Osteocyte (in vitro differentiated cells): Measurements from ENCODE around the gene ANK2. TPM values are rescaled to one million over a fixed set of nuclear protein-coding genes. Genes with fewer than 3 reads are reported as not detected.
A peak's percentile ranks its signal among the peaks of the same experiment; 100 is the strongest.

ENCODE experiments used
- DNase-seq: peaks from one replicate; pipeline ENCODE4 v3.0.0; 2021; ENCODE audit warnings: mixed read lengths; ENCODE audit not compliant: unreplicated experiment; ENCODE audit errors: extremely low spot score
- H3K27ac Mint-ChIP-seq: one replicate; pipeline ENCODE4 v1.8.0; 2021; ENCODE audit warnings: mild to moderate bottlenecking, mixed read lengths; ENCODE audit not compliant: unreplicated experiment
- H3K27me3 Mint-ChIP-seq: one replicate; pipeline ENCODE4 v1.8.0; 2021; ENCODE audit warnings: mixed read lengths; ENCODE audit not compliant: unreplicated experiment
- H3K36me3 Mint-ChIP-seq: one replicate; pipeline ENCODE4 v1.8.0; 2021; ENCODE audit warnings: mixed read lengths; ENCODE audit not compliant: unreplicated experiment
- H3K4me1 Mint-ChIP-seq: one replicate; pipeline ENCODE4 v1.8.0; 2021; ENCODE audit warnings: mixed read lengths; ENCODE audit not compliant: unreplicated experiment
- H3K4me3 Mint-ChIP-seq: one replicate; pipeline ENCODE4 v1.8.0; 2021; ENCODE audit warnings: mild to moderate bottlenecking, moderate library complexity, mixed read lengths; ENCODE audit not compliant: unreplicated experiment
- H3K9me3 Mint-ChIP-seq: one replicate; pipeline ENCODE4 v1.8.0; 2021; ENCODE audit warnings: mixed read lengths; ENCODE audit not compliant: unreplicated experiment
- CTCF ChIP-seq: fragments of 200-600 bp; sonication (generic); IDR thresholded peaks from 2 replicates; pipeline ENCODE4 v1.5.0; 2021; ENCODE audit warnings: antibody characterized with exemption, mild to moderate bottlenecking, moderate library complexity
- total RNA-seq: library from RNA; stranded (reverse); gene quantifications from 2 replicates; pipeline ENCODE4 v1.2.1, GENCODE V29; 2021

The ANK2 gene
- total RNA-seq, 1 donor from 2014 or later: 17.2 TPM

GRCh38 chr4:113090954-113091353 is 41.5 kb downstream of the ANK2 start:
- no peak for DNase-seq
- H3K27me3 Mint-ChIP-seq: peaks cover 17% of the 10 kb centered on the region
- no peaks in the 10 kb centered on the region for H3K4me1 Mint-ChIP-seq
- no peak overlapping the region for H3K4me3 Mint-ChIP-seq
- no peak overlapping the region for H3K27ac Mint-ChIP-seq
- no peaks in the 10 kb centered on the region for H3K9me3 Mint-ChIP-seq
- no peaks in the 10 kb centered on the region for H3K36me3 Mint-ChIP-seq
- no peak for TF ChIP-seq CTCF

- no peak overlapping the region for H3K27ac Mint-ChIP-seq
- H3K9me3 Mint-ChIP-seq: no peaks in the 10 kb centered on the region
- H3K36me3 Mint-ChIP-seq: no peaks in the 10 kb centered on the region
- H3K27me3 Mint-ChIP-seq: peaks cover 14% of the 10 kb centered on the region
- TF ChIP-seq CTCF: no peak
- no peak overlapping the region for H3K4me3 Mint-ChIP-seq
- no peaks in the 10 kb centered on the region for H3K4me1 Mint-ChIP-seq
- DNase-seq: no peak
These were observed 44.9 kb downstream of the ANK2 start for GRCh38 chr4:113094331-113094730.

- H3K9me3 Mint-ChIP-seq: no peaks in the 10 kb centered on the region
- no peak overlapping the region for H3K27ac Mint-ChIP-seq
- H3K27me3 Mint-ChIP-seq: peaks cover 18% of the 10 kb centered on the region
- H3K4me3 Mint-ChIP-seq: no peak overlapping the region
- H3K4me1 Mint-ChIP-seq: no peaks in the 10 kb centered on the region
- no peak for DNase-seq
- H3K36me3 Mint-ChIP-seq: no peaks in the 10 kb centered on the region
- peak; percentile 65 for TF ChIP-seq CTCF
These were observed 45.3 kb downstream of the ANK2 start for GRCh38 chr4:113094802-113095201.

- peaks cover 8% of the 10 kb centered on the region for H3K4me1 Mint-ChIP-seq
- H3K27ac Mint-ChIP-seq: no peak overlapping the region
- no peaks in the 10 kb centered on the region for H3K36me3 Mint-ChIP-seq
- H3K9me3 Mint-ChIP-seq: no peaks in the 10 kb centered on the region
- TF ChIP-seq CTCF: no peak
- no peak overlapping the region for H3K4me3 Mint-ChIP-seq
- peaks cover 6% of the 10 kb centered on the region for H3K27me3 Mint-ChIP-seq
- no peak for DNase-seq
These were observed 52.2 kb downstream of the ANK2 start for GRCh38 chr4:113101669-113102068.

- no peak overlapping the region for H3K27ac Mint-ChIP-seq
- no peak overlapping the region for H3K4me3 Mint-ChIP-seq
- H3K36me3 Mint-ChIP-seq: no peaks in the 10 kb centered on the region
- DNase-seq: no peak
- peaks cover 6% of the 10 kb centered on the region for H3K27me3 Mint-ChIP-seq
- TF ChIP-seq CTCF: no peak
- no peaks in the 10 kb centered on the region for H3K9me3 Mint-ChIP-seq
- peaks cover 8% of the 10 kb centered on the region for H3K4me1 Mint-ChIP-seq
These were observed 54.1 kb downstream of the ANK2 start for GRCh38 chr4:113103556-113103955.
